ENCODE results near the gene CHN2.

GRCh38 chr7:29457141-29457561 lies 262.6 kb downstream of the CHN2 start:
- TF ChIP-seq CTCF (IDR thresholded peaks at IDR 0.05) (no peak), EZH2 (IDR thresholded peaks at IDR 0.05) (no peak)
